GM12878 (cell line): ENCODE data around the gene NTSR1. TPM values are rescaled to one million over a fixed set of nuclear protein-coding genes. Genes with fewer than 3 reads are reported as not detected.

Experiments
- ATAC-seq: fragments of 200-7000 bp; cut with Tn5 transposase; 3 replicates; pipeline ENCODE4 v1.9.1; 2020; ENCODE audit warnings: mild to moderate bottlenecking, moderate library complexity
- BruUV-seq: library from RNA; stranded (reverse); fragments of 400-500 nt; replicated peaks from 2 replicates; lab custom pipeline; 2021; lab: Mats Ljungman, UMichigan
- CTCF ChIA-PET: fragments of 300-600 bp; sonication (Branson Sonifier 250); formaldehyde crosslinking; extraction: SDS; loops from one replicate; lab custom pipeline; 2021; ENCODE audit warnings: inconsistent platforms; lab: Yijun Ruan, JAX
- POLR2A ChIA-PET: fragments of 350-600 bp; formaldehyde crosslinking; extraction: SDS; loops from one replicate; lab custom pipeline; 2021; ENCODE audit warnings: inconsistent platforms; lab: Charles Lee
- RAD21 ChIA-PET: fragments of 300-600 bp; sonication (Branson Sonifier 250); formaldehyde crosslinking; loops from one replicate; lab custom pipeline; 2023; ENCODE audit warnings: antibody characterized with exemption; ENCODE audit not compliant: unreplicated experiment; lab: Charles Lee
- SMC1A ChIA-PET: fragments of 300-600 bp; sonication (Branson Sonifier 250); formaldehyde crosslinking; loops from one replicate; lab custom pipeline; 2023; ENCODE audit not compliant: unreplicated experiment, uncharacterized antibody; lab: Charles Lee
- DNase-seq: peaks from one replicate; pipeline ENCODE4 v3.0.0-alpha.2; 2011; ENCODE audit warnings: low read depth, low spot score
- FAIRE-seq: peaks from 3 replicates; lab custom pipeline; 2011; peaks lifted over from hg19 to GRCh38; lab: Jason Lieb, UNC
- H2AFZ ChIP-seq: 2 replicates; pipeline ENCODE4 v1.6.0; 2011; ENCODE audit warnings: low read depth, low read length, control low read depth; ENCODE audit not compliant: control insufficient read depth
- H3K27ac ChIP-seq: 2 replicates; pipeline ENCODE4 v1.5.1; 2011; ENCODE audit warnings: control low read depth; ENCODE audit not compliant: control insufficient read depth, insufficient read depth
- H3K27me3 ChIP-seq, 2 experiments: replicated peaks in 1 of 2; 2 replicates each; pipeline versions ENCODE4 v1.6.0 to v1.6.1; 2011; ENCODE audit warnings: low read length in 1 of 2; ENCODE audit not compliant: control insufficient read depth in 2 of 2, insufficient read depth in 2 of 2
- H3K36me3 ChIP-seq, 2 experiments: 2 replicates each; pipeline ENCODE4 v1.5.1; 2011; ENCODE audit warnings: low read length in 1 of 2; ENCODE audit not compliant: control insufficient read depth in 2 of 2, insufficient read depth in 2 of 2
- H3K4me1 ChIP-seq: 2 replicates; pipeline ENCODE4 v1.6.1; 2011; ENCODE audit warnings: mild to moderate bottlenecking, low read length, moderate library complexity, mixed read lengths; ENCODE audit not compliant: control insufficient read depth, insufficient read depth
- H3K4me2 ChIP-seq: 2 replicates; pipeline ENCODE4 v1.6.0; 2011; ENCODE audit warnings: control low read depth; ENCODE audit not compliant: control insufficient read depth, insufficient read depth
- H3K4me3 ChIP-seq: fragments of 200-600 bp; sonication (generic); 2 replicates; pipeline ENCODE4 v1.5.1; 2016
- H3K79me2 ChIP-seq: 2 replicates; pipeline ENCODE4 v1.6.0; 2011; ENCODE audit warnings: low read length; ENCODE audit not compliant: control insufficient read depth, insufficient read depth
- H3K9ac ChIP-seq: 2 replicates; pipeline ENCODE4 v1.8.0; 2011; ENCODE audit warnings: low read length, control low read depth, mixed read lengths; ENCODE audit not compliant: control insufficient read depth, insufficient read depth
- H3K9me3 ChIP-seq: replicated peaks from 3 replicates; pipeline ENCODE4 v1.5.1; 2011; ENCODE audit warnings: mild to moderate bottlenecking, low read length; ENCODE audit not compliant: control insufficient read depth, insufficient read depth
- H4K20me1 ChIP-seq: 2 replicates; pipeline ENCODE4 v1.6.0; 2011; ENCODE audit not compliant: control insufficient read depth, insufficient read depth
- HDAC6 ChIP-seq: fragments of 200-600 bp; sonication (generic); IDR thresholded peaks from one replicate; pipeline ENCODE4 v1.8.0; 2017; ENCODE audit warnings: antibody characterized with exemption; ENCODE audit not compliant: unreplicated experiment
- KLF5 ChIP-seq: fragments of 450-650 bp; IDR thresholded peaks from 2 replicates; pipeline ENCODE4 v1.6.1; 2014; ENCODE audit warnings: mild to moderate bottlenecking; ENCODE audit not compliant: partially characterized antibody
- WGBS: methylation state at CpG from one replicate; pipeline ENCODE4 v1.1.6; 2016; ENCODE audit warnings: low lambda C conversion rate; ENCODE audit not compliant: insufficient replicate concordance, insufficient coverage; ENCODE audit errors: missing lambda C conversion rate; 5-methylcytosine and 5-hydroxymethylcytosine counted together
- in situ Hi-C: fragments of 300-500 bp; cut with MboI; formaldehyde crosslinking; loops from 9 replicates; pipeline ENCODE4 v1.14.3; 2018; ENCODE audit warnings: mixed read lengths
- intact Hi-C: fragments of 100-400 bp; cut with micrococcal nuclease; formaldehyde crosslinking; loops from one replicate; pipeline ENCODE4 v1.14.2; 2022; ENCODE audit not compliant: unreplicated experiment
- polyA plus RNA-seq, 11 experiments: library from polyadenylated mRNA; depleted of rRNA in 4 of 11; unstranded in 6 of 11; stranded (reverse) in 5 of 11; fragments of >200 nt; fragmentation: Nextera tagmentation in 4 of 11; fragmentation: Illumina TruSeq in 1 of 11; extraction: Ambion mirVana in 4 of 11; extraction: Trizol in 1 of 11; gene quantifications; 1 replicate in 1 of 11; 2 replicates in 10 of 11; pipeline versions ENCODE4 v1.2.1 to v1.2.3, GENCODE V29; 2011 to 2016; ENCODE audit warnings: inconsistent platforms in 2 of 11, missing spikeins in 2 of 11, low read depth in 1 of 11
- total RNA-seq, 4 experiments: library from RNA; depleted of rRNA in 3 of 4; stranded (reverse); fragments of >200 nt in 3 of 4; fragmentation: Illumina TruSeq in 1 of 4; extraction: Trizol in 1 of 4; gene quantifications; 2 replicates each; pipeline versions ENCODE4 v1.2.1 to v1.2.3, GENCODE V29; 2013 to 2021
- TF ChIP-seq, protein P1 (sequence below): IDR thresholded peaks from 2 replicates; pipeline ENCODE4 v1.6.1; 2012; ENCODE audit warnings: mild to moderate bottlenecking, low read depth, low read length
- TF ChIP-seq, protein P2 (sequence below): fragments of 450-650 bp; IDR thresholded peaks from 2 replicates; pipeline ENCODE4 v1.6.1; 2016; ENCODE audit warnings: mild to moderate bottlenecking, moderate library complexity, borderline replicate concordance

The NTSR1 gene
- total and polyA plus RNA-seq, 10 of the 15 experiments (the other 5 are each of a cell fraction or from before 2014, with no cell fraction given), result not detected

DNA sequence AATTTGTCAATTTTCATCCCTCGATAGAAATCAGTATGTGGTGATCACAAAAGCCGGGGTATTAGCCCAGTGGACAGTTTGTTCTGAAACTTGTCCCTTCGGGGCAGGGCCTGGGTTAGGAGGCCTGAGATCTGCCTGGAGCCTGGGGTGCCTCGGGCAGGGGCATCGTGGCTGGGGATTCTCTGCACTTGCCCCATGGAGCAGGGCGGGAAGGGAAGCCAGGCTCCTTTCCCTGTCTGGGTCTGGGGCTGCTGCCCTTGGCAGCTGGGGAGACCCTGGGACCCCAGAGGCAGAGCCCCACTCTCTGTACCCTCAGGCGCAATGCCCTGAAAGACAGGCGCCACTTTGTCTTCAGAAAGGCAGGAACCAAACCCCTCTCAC is 27.4 kb downstream of the NTSR1 start:
- whole genome bisulfite sequencing, result 61% methylated on average over 8 of the region's 8 CpGs
- no TSS peak for BruUV-seq
- no peak overlapping the region for H3K27ac ChIP-seq
- H3K79me2 ChIP-seq, result no peaks in the 10 kb centered on the region
- H3K27me3 ChIP-seq, result peaks cover 4 to 9% of the 10 kb centered on the region in 2 experiments
- TF ChIP-seq KLF5, result no peak
- TF ChIP-seq HDAC6, result no peak
- TF ChIP-seq, protein P1, sequence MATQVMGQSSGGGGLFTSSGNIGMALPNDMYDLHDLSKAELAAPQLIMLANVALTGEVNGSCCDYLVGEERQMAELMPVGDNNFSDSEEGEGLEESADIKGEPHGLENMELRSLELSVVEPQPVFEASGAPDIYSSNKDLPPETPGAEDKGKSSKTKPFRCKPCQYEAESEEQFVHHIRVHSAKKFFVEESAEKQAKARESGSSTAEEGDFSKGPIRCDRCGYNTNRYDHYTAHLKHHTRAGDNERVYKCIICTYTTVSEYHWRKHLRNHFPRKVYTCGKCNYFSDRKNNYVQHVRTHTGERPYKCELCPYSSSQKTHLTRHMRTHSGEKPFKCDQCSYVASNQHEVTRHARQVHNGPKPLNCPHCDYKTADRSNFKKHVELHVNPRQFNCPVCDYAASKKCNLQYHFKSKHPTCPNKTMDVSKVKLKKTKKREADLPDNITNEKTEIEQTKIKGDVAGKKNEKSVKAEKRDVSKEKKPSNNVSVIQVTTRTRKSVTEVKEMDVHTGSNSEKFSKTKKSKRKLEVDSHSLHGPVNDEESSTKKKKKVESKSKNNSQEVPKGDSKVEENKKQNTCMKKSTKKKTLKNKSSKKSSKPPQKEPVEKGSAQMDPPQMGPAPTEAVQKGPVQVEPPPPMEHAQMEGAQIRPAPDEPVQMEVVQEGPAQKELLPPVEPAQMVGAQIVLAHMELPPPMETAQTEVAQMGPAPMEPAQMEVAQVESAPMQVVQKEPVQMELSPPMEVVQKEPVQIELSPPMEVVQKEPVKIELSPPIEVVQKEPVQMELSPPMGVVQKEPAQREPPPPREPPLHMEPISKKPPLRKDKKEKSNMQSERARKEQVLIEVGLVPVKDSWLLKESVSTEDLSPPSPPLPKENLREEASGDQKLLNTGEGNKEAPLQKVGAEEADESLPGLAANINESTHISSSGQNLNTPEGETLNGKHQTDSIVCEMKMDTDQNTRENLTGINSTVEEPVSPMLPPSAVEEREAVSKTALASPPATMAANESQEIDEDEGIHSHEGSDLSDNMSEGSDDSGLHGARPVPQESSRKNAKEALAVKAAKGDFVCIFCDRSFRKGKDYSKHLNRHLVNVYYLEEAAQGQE, result no peak
- TF ChIP-seq, protein P2, sequence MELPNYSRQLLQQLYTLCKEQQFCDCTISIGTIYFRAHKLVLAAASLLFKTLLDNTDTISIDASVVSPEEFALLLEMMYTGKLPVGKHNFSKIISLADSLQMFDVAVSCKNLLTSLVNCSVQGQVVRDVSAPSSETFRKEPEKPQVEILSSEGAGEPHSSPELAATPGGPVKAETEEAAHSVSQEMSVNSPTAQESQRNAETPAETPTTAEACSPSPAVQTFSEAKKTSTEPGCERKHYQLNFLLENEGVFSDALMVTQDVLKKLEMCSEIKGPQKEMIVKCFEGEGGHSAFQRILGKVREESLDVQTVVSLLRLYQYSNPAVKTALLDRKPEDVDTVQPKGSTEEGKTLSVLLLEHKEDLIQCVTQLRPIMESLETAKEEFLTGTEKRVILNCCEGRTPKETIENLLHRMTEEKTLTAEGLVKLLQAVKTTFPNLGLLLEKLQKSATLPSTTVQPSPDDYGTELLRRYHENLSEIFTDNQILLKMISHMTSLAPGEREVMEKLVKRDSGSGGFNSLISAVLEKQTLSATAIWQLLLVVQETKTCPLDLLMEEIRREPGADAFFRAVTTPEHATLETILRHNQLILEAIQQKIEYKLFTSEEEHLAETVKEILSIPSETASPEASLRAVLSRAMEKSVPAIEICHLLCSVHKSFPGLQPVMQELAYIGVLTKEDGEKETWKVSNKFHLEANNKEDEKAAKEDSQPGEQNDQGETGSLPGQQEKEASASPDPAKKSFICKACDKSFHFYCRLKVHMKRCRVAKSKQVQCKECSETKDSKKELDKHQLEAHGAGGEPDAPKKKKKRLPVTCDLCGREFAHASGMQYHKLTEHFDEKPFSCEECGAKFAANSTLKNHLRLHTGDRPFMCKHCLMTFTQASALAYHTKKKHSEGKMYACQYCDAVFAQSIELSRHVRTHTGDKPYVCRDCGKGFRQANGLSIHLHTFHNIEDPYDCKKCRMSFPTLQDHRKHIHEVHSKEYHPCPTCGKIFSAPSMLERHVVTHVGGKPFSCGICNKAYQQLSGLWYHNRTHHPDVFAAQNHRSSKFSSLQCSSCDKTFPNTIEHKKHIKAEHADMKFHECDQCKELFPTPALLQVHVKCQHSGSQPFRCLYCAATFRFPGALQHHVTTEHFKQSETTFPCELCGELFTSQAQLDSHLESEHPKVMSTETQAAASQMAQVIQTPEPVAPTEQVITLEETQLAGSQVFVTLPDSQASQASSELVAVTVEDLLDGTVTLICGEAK, result no peak
- no peak overlapping the region for H3K4me3 ChIP-seq
- DNase-seq, result no peak
- no peaks in the 10 kb centered on the region for H3K36me3 ChIP-seq
- no peak for ATAC-seq
- SMC1A ChIA-PET, result no interaction called here
- no peaks in the 10 kb centered on the region; the same call in 2 of the 3 replicates for H3K9me3 ChIP-seq
- FAIRE-seq, result no peak
- in situ Hi-C loops (no loop called here), intact Hi-C loops (no loop called here)
- no peak overlapping the region for H3K9ac ChIP-seq
- CTCF ChIA-PET, result no interaction called here
- POLR2A ChIA-PET, result no interaction called here
- H4K20me1 ChIP-seq, result no peaks in the 10 kb centered on the region
- H2AFZ ChIP-seq, result no peak overlapping the region
- peaks cover 18% of the 10 kb centered on the region for H3K4me1 ChIP-seq
- no peak overlapping the region for H3K4me2 ChIP-seq
- RAD21 ChIA-PET, result no interaction called here
